GM19467 (cell line): ENCODE results near the gene CPB2.

Experiments used
- ATAC-seq: cut with Tn5 transposase; IDR thresholded peaks from one replicate; pipeline ENCODE4 v1.9.1; 2021; ENCODE audit warnings: mild to moderate bottlenecking, moderate library complexity; ENCODE audit not compliant: unreplicated experiment

The CPB2 gene

DNA sequence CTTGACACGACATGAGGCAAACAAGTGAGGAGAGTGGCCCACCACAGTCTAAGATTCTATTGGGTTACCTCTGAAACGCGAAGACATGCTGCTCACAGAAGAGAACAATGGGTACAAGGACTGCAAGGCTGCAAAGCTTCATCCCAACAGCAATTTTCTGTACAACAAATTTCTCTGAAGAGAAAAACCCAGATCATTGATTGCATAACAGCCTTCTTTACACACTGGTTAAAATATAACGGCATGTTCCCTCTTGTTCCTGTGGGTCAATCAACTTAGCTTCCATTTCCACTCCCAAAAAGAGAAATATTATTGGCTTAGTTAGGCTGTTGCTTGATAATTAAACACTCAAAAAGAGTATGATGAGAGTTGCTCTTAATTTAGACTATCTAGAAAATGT lies at the start of gene CPB2:
Gene CPB2 (minus strand): TSS at position 166 of the 400 bp plus-strand sequence. CDS start 24 bp downstream, at position 142.
- ATAC-seq = no peak

DNA sequence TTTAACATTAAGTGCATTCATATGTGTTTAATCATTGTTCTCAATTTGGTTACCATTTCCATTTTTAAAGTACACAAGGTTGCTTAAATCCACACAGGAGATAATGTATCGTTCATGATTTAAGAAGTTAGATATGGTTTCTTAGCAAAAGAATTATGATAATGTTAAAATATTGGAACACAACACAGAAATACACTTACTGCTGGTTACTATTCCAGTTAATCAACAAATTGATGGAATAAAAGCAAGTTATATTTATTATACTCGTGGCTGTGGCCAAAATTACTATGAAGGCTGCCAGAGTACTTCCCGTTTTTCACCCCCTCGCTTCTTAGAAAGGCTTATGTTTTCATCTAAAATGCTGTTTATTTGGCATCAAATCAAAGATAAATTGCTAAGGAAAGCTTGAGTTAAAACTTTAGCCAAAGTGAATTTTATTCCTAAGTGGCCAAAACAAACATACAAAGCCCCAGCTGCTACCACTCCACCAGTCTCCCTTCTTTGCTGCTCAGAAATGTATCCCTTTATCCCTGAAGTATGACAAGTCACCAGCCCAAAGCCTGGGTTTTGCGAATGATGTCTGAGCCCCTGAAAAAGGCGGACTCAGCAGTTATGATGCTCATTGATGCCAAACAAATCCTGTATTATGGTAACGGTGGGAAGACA lies 49.4 kb upstream of the CPB2 start:
- ATAC-seq = no peak

GRCh38 chr13:46152627-46153328 lies 47.9 kb upstream of the CPB2 start:
- ATAC-seq = no peak

DNA sequence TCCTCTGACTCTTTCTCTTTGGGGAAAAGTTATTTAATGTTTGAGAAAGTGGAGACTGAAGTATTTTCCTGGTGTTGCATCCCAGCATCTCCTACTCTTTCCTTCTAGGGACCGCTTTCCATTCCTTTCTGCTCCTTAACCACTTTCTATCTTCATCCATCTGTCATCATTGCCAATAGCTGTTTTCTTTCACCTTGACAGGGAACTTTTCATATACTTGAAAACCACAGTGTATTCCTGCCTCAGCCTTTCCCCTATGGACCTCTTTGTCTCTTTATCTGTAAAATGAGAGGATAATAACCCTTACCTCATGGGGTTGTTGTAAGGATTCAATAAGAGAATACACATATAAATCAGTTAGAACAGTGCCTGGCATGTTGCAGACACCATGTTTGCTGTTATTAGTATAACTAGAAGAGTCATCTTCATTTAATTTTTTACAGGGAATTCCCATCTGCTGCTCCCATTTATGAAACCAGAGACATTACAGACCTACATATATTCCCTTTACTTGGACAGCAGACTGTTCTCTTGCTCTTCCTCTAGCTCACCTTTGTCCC lies 45.4 kb upstream of the CPB2 start:
- no peak for ATAC-seq

GRCh38 chr13:46149272-46150133 lies 44.7 kb upstream of the CPB2 start:
- no peak for ATAC-seq

DNA sequence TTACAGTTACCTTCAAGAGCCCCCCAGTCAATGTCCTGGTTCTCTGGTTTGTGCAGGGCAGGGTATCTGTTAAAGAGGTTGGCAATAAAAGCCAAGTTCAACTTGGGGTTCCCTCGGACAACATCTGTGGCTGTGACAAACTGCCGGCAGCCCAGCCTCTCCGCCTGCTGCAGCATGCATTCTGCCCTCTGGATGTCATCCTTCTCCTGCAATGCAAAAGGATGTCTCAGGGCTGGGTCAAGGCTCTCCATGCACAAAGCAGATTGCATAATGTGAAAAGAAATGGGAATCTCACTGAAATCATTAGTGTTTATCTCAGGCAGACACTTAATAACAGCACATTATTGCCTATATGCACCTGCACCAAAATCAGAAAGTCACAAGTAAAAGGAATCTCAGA lies 42.1 kb upstream of the CPB2 start:
- no peak for ATAC-seq

- no peak for ATAC-seq
Observed at GRCh38 chr13:46145950-46146349, 41.1 kb upstream of the CPB2 start.

DNA sequence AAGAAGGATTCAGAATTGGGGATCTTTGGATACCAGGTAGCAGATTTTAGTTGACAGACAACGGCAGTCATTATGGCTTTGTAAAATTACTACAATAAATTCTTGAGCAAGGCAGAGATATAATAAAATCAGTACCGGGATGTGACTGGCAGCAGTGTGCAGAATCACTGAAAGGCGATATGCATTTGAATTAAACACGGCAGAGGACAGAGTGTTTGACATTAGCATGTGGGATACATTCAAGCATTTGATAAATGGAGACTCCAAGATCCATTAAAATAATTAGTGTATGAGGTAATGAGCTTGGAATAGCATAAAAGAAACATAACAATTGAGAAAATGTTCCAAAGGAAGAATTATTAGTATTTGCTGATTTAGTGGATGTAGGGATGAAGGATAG lies 40.3 kb upstream of the CPB2 start:
- ATAC-seq = no peak

DNA sequence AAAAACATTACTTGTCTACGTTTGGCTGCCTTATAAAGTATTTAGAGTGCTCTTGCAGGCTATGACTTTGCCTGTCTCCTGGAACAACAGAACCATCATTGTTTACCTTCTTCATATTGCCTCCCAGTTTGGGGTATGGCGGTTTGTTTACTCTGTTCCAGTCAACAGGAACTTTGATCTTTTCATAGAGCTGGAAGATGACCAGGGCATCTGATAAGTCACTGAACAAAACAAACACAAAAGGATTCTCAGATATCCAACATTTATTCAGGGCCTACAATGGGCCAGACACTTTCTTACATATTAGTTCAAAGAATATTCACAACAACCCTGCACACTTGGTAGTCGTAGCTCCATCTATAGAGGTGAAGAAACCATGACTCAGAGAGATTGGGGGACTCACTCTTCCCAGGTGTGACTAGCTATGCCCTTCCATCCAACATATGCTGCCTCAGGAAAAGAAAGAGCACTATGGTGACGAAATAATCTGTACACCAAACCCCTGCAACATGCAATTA lies 38.4 kb upstream of the CPB2 start:
- no peak for ATAC-seq

GRCh38 chr13:46142776-46143175 lies 37.9 kb upstream of the CPB2 start:
- ATAC-seq = no peak

GRCh38 chr13:46140044-46140443 lies 35.2 kb upstream of the CPB2 start:
- no peak for ATAC-seq

DNA sequence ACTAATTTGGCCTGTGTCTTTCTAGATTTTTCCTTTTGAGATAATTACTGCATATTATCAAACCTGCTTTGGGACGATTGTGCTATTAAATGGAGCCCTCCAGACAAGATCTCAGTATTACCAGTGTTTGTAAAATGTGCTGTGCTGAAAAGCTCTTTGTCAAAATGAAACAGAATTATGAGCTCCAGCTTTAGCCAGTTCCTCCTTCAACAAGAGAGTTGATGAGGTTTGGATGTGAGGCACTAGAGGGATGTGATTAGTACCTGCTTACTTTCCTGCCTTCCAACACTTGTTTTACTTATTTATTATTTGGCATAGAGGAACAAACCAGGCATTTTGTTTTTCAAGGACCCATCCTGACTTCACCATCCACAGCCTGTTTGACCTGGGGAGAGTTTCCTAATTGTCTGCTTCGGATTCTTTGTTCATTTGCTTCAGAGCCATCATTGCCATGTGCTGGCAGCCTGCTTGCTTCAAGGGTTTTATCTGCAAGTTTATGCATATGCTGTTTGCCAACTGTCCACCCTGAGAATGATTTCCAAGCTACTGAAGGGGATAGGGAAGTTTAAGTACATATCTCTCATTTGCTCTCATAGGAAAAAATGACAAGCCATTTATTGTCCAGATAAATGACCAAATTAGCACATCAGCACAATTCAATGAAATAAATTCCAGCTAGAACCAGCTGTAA lies 32.9 kb upstream of the CPB2 start:
- ATAC-seq = no peak

DNA sequence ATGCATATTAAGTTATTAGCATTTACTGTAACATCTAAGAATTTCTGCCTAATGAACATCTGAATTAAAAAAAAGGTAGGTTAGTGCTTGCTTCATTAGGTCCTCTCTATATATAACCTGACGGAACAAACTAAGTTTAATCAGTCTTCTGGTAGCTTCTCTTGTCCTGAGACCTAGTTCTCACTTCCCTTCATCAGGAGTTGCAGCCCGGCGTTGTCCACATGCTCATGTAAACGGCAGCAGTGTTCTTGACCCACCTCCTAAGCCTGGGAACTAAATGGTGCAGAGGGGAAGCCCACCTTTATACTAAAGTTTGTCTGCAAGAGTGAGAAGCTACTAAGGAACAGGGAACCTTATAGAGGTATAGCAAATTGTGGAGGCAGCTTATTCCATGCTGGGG lies 31.9 kb upstream of the CPB2 start:
- no peak for ATAC-seq

DNA sequence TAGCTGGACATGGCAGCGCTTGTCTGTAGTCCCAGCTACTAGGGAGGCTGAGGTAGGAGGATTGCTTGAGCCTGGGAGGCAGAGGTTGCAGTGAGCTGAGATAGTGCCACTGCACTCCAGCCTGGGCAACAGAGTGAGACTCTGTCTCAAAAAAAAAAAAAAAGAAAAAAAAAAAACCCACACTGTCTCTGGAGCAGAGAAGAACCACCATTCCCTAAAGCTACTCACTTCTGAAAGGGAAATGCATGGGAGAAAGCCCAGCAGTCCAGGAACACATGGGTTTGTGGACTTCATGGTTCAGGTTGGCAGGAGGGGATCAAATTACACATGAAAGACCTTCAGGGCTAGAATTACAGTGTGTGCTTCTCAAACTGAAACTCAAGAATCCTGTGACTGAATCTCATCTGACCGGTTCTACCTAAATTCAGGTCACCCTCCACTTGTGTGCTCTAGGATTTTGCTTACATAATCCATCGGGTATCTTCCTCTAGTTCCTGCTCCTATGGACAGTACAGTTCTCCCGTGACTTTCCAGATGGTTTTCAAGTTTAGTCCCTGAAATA lies 30.2 kb upstream of the CPB2 start:
- ATAC-seq = no peak

- no peak for ATAC-seq
Observed at GRCh38 chr13:46134494-46134893, 29.7 kb upstream of the CPB2 start.

DNA sequence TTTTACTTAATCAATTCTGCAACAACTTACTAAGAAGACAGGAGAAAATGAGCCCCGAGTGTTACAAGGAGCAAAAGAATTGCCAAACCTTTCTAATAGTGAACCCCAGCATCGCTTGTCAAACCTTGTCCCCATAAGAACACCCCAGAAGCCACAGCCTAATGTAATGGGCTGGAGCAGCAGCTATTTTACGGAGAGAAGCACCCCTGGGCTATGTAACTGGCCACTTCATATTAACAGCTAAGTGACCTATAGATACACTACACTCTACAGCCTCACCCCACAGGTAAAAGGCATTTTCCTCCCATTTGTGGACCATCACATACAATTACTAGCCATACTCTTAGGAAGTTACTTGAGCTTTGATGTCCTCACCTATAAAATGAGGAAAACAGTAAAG lies 27.3 kb upstream of the CPB2 start:
- no peak for ATAC-seq

DNA sequence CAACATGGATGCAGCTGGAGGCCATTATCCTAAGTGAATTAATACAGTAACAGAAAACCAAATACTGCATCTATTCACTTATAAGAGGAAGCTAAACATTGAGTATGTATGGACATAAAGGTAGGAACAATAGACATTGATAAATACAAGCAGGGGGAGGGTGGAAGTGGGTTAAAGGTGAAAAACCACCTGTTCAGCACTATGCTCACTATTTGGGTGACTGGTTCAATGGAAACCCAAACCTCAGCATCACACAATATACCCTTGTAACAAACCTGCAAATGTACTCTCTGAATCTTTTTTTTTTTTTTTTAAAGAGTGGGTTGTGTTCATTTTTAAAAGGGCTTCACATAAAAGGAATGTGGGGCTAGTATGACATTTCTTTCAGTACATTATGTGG lies 26.9 kb upstream of the CPB2 start:
- ATAC-seq = no peak

GRCh38 chr13:46129955-46130618 lies 25.3 kb upstream of the CPB2 start:
- ATAC-seq = no peak

DNA sequence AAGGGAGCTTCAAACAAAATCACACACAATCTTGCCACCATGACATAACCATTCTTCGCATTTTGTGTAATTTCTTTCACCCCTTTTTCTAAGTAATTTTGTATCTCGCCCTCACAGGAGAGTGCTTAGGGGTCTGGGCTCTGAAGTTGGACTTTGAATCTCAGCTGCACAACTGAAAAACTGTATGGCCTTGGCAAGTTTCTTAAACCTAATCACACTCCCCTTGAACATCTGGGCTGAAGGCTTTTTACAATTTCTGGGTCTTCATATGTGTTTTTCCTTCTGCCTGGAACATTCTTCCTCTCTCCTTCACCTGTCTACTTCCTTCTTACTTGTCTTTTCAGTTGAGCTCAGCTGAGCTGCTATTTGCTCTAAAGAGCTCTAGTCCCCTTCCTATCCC lies 24.3 kb upstream of the CPB2 start:
- no peak for ATAC-seq
